Endothelial cell of umbilical vein (primary cell): ENCODE measurements around the gene KCTD16.

Experiments
- POLR2A ChIP-seq: IDR thresholded peaks from 2 replicates; pipeline ENCODE4 v1.6.1; 2012; ENCODE audit warnings: low read depth, mild to moderate bottlenecking, control low read depth, low read length
- TF ChIP-seq, protein P1 (sequence below), 2 donors: IDR thresholded peaks; 1 replicate in 1 of 2; 2 replicates in 1 of 2; pipeline ENCODE4 v1.5.1; 2011; ENCODE audit warnings: low read length in 2 of 2, mild to moderate bottlenecking in 2 of 2, moderate library complexity in 2 of 2, control low read depth in 1 of 2, inconsistent platforms in 1 of 2, low read depth in 1 of 2; ENCODE audit not compliant: insufficient read depth in 1 of 2; ENCODE audit errors: extremely low read depth in 1 of 2

DNA sequence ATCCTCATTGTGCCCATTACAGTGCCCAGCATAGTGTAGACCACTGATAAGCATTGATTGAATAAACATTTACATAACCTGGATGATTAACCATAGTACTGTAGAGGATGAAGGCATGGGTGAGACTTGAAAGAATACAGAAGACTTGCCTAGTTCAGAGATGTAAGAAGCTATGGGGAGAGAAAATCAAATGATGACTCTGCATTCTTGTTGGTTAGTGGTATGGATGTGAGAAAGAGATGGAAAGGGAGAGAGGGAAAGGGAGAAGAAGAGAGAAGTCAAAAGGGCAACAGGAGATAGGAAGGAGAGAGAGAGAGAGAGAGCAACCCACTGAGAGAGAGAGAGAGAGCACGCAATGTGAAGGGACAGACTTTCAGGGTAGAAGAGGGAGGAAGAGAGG, 27.0 kb upstream of the KCTD16 start:
- no peak for TF ChIP-seq POLR2A
- TF ChIP-seq, protein P1, sequence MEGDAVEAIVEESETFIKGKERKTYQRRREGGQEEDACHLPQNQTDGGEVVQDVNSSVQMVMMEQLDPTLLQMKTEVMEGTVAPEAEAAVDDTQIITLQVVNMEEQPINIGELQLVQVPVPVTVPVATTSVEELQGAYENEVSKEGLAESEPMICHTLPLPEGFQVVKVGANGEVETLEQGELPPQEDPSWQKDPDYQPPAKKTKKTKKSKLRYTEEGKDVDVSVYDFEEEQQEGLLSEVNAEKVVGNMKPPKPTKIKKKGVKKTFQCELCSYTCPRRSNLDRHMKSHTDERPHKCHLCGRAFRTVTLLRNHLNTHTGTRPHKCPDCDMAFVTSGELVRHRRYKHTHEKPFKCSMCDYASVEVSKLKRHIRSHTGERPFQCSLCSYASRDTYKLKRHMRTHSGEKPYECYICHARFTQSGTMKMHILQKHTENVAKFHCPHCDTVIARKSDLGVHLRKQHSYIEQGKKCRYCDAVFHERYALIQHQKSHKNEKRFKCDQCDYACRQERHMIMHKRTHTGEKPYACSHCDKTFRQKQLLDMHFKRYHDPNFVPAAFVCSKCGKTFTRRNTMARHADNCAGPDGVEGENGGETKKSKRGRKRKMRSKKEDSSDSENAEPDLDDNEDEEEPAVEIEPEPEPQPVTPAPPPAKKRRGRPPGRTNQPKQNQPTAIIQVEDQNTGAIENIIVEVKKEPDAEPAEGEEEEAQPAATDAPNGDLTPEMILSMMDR (IDR thresholded peaks at IDR 0.05; ENCODE audit: extremely low read depth in 1 of 2, insufficient read depth in 1 of 2, low read depth in 1 of 2, low read length in 2 of 2), result no peak
